Osteocyte (in vitro differentiated cells): ENCODE data around the gene KLF2. TPM values are rescaled to one million over a fixed set of nuclear protein-coding genes. Genes with fewer than 3 reads are reported as not detected.

Source experiments
- DNase-seq: peaks from one replicate; pipeline ENCODE4 v3.0.0; 2021; ENCODE audit warnings: mixed read lengths; ENCODE audit not compliant: unreplicated experiment; ENCODE audit errors: extremely low spot score
- H3K27ac Mint-ChIP-seq: one replicate; pipeline ENCODE4 v1.8.0; 2021; ENCODE audit warnings: mild to moderate bottlenecking, mixed read lengths; ENCODE audit not compliant: unreplicated experiment
- H3K27me3 Mint-ChIP-seq: one replicate; pipeline ENCODE4 v1.8.0; 2021; ENCODE audit warnings: mixed read lengths; ENCODE audit not compliant: unreplicated experiment
- H3K36me3 Mint-ChIP-seq: one replicate; pipeline ENCODE4 v1.8.0; 2021; ENCODE audit warnings: mixed read lengths; ENCODE audit not compliant: unreplicated experiment
- H3K4me1 Mint-ChIP-seq: one replicate; pipeline ENCODE4 v1.8.0; 2021; ENCODE audit warnings: mixed read lengths; ENCODE audit not compliant: unreplicated experiment
- H3K4me3 Mint-ChIP-seq: one replicate; pipeline ENCODE4 v1.8.0; 2021; ENCODE audit warnings: mild to moderate bottlenecking, moderate library complexity, mixed read lengths; ENCODE audit not compliant: unreplicated experiment
- H3K9me3 Mint-ChIP-seq: one replicate; pipeline ENCODE4 v1.8.0; 2021; ENCODE audit warnings: mixed read lengths; ENCODE audit not compliant: unreplicated experiment
- CTCF ChIP-seq: fragments of 200-600 bp; sonication (generic); IDR thresholded peaks from 2 replicates; pipeline ENCODE4 v1.5.0; 2021; ENCODE audit warnings: antibody characterized with exemption, mild to moderate bottlenecking, moderate library complexity
- total RNA-seq: library from RNA; stranded (reverse); gene quantifications from 2 replicates; pipeline ENCODE4 v1.2.1, GENCODE V29; 2021

The KLF2 gene
- total RNA-seq, 1 donor from 2014 or later, result 55.5 TPM

GRCh38 chr19:16338470-16339360, 14.1 kb downstream of the KLF2 start:
- no peak for TF ChIP-seq CTCF
- H3K36me3 Mint-ChIP-seq, result no peaks in the 10 kb centered on the region
- no peaks in the 10 kb centered on the region for H3K9me3 Mint-ChIP-seq
- no peaks in the 10 kb centered on the region for H3K27me3 Mint-ChIP-seq
- peak overlapping the region; percentile 72 for H3K27ac Mint-ChIP-seq
- no peak for DNase-seq
- H3K4me1 Mint-ChIP-seq, result peaks cover 43% of the 10 kb centered on the region
- H3K4me3 Mint-ChIP-seq, result peak overlapping the region; percentile 33

GRCh38 chr19:16339361-16339725, 14.7 kb downstream of the KLF2 start:
- H3K4me3 Mint-ChIP-seq, result no peak overlapping the region
- no peaks in the 10 kb centered on the region for H3K27me3 Mint-ChIP-seq
- H3K9me3 Mint-ChIP-seq, result no peaks in the 10 kb centered on the region
- H3K27ac Mint-ChIP-seq, result peak overlapping the region; percentile 72
- H3K36me3 Mint-ChIP-seq, result no peaks in the 10 kb centered on the region
- no peak for DNase-seq
- TF ChIP-seq CTCF, result no peak
- peaks cover 43% of the 10 kb centered on the region for H3K4me1 Mint-ChIP-seq

- no peak overlapping the region for H3K4me3 Mint-ChIP-seq
- H3K9me3 Mint-ChIP-seq, result no peaks in the 10 kb centered on the region
- peaks cover 43% of the 10 kb centered on the region for H3K4me1 Mint-ChIP-seq
- H3K36me3 Mint-ChIP-seq, result no peaks in the 10 kb centered on the region
- no peaks in the 10 kb centered on the region for H3K27me3 Mint-ChIP-seq
- no peak for DNase-seq
- no peak for TF ChIP-seq CTCF
- no peak overlapping the region for H3K27ac Mint-ChIP-seq
These were observed 15.5 kb downstream of the KLF2 start for GRCh38 chr19:16340092-16340491.

- no peaks in the 10 kb centered on the region for H3K9me3 Mint-ChIP-seq
- no peak overlapping the region for H3K27ac Mint-ChIP-seq
- H3K27me3 Mint-ChIP-seq, result no peaks in the 10 kb centered on the region
- H3K4me3 Mint-ChIP-seq, result no peak overlapping the region
- H3K4me1 Mint-ChIP-seq, result peaks cover 43% of the 10 kb centered on the region
- DNase-seq, result no peak
- H3K36me3 Mint-ChIP-seq, result no peaks in the 10 kb centered on the region
- TF ChIP-seq CTCF, result no peak
These were observed 16.0 kb downstream of the KLF2 start for GRCh38 chr19:16340654-16341053.

GRCh38 chr19:16342002-16342715, 17.5 kb downstream of the KLF2 start:
- H3K9me3 Mint-ChIP-seq, result no peaks in the 10 kb centered on the region
- H3K27ac Mint-ChIP-seq, result no peak overlapping the region
- TF ChIP-seq CTCF, result no peak
- no peak for DNase-seq
- no peaks in the 10 kb centered on the region for H3K36me3 Mint-ChIP-seq
- peaks cover 35% of the 10 kb centered on the region for H3K4me1 Mint-ChIP-seq
- H3K27me3 Mint-ChIP-seq, result no peaks in the 10 kb centered on the region
- H3K4me3 Mint-ChIP-seq, result no peak overlapping the region
